ENCODE results near the gene GPN1.
A peak's percentile ranks its signal among the peaks of the same experiment; 100 is the strongest.
"Not testable (repeated sequence)": the region's sequence is repeated elsewhere in the genome, so short reads cannot be mapped to it uniquely, and the experiment has no call there.

Gene GPN1

GRCh38 chr2:27664154-27664574 lies 35.3 kb downstream of the GPN1 start:
- Histone ChIP-seq H3K4me1 (ENCODE audit: insufficient read depth, low read length) (peaks cover 20% of the 10 kb centered on the region), H3K36me3 (ENCODE audit: insufficient read depth, low read length) (peaks cover 46% of the 10 kb centered on the region), H3K9me3 (ENCODE audit: low read length) (no peaks in the 10 kb centered on the region), H3K27me3 (ENCODE audit: insufficient read depth, low read length) (no peaks in the 10 kb centered on the region), H2AFZ (ENCODE audit: low read depth, low read length) (peak overlapping the region; percentile 76), H3K4me3 (ENCODE audit: low read length) (peak overlapping the region; percentile 62)

- H3K9me3 ChIP-seq (ENCODE audit: low read length), result no peaks in the 10 kb centered on the region
- peaks cover 43% of the 10 kb centered on the region for H3K36me3 ChIP-seq (ENCODE audit: insufficient read depth, low read length)
Measured at GRCh38 chr2:27664622-27665363, 35.9 kb downstream of the GPN1 start.

GRCh38 chr2:27667446-27667845 lies 38.6 kb downstream of the GPN1 start:
- H3K9me3 ChIP-seq (ENCODE audit: low read length), result no peaks in the 10 kb centered on the region
- H2AFZ ChIP-seq (ENCODE audit: low read depth, low read length), result no peak overlapping the region
- H3K27me3 ChIP-seq (ENCODE audit: insufficient read depth, low read length), result no peaks in the 10 kb centered on the region
- no peak overlapping the region for H3K4me3 ChIP-seq (ENCODE audit: low read length)
- peaks cover 37% of the 10 kb centered on the region for H3K36me3 ChIP-seq (ENCODE audit: insufficient read depth, low read length)
- H3K4me1 ChIP-seq (ENCODE audit: insufficient read depth, low read length), result peaks cover 14% of the 10 kb centered on the region

More at GRCh38 chr2:27664622-27665363, 35.9 kb downstream of the GPN1 start:
- H3K27me3 ChIP-seq (ENCODE audit: insufficient read depth, low read length), result no peaks in the 10 kb centered on the region
- peaks cover 20% of the 10 kb centered on the region for H3K4me1 ChIP-seq (ENCODE audit: insufficient read depth, low read length)
- H2AFZ ChIP-seq (ENCODE audit: low read depth, low read length), result no peak overlapping the region
- peak overlapping the region; percentile 62 for H3K4me3 ChIP-seq (ENCODE audit: low read length)

GRCh38 chr2:27671235-27671634 lies 42.4 kb downstream of the GPN1 start:
- H3K4me3 ChIP-seq (ENCODE audit: low read length), result no peak overlapping the region
- H3K4me1 ChIP-seq (ENCODE audit: insufficient read depth, low read length), result no peaks in the 10 kb centered on the region
- peaks cover 60% of the 10 kb centered on the region for H3K36me3 ChIP-seq (ENCODE audit: insufficient read depth, low read length)
- no peaks in the 10 kb centered on the region for H3K27me3 ChIP-seq (ENCODE audit: insufficient read depth, low read length)
- H2AFZ ChIP-seq (ENCODE audit: low read depth, low read length), result no peak overlapping the region
- no peaks in the 10 kb centered on the region for H3K9me3 ChIP-seq (ENCODE audit: low read length)

- Histone ChIP-seq H3K9me3 (ENCODE audit: low read length) (no peaks in the 10 kb centered on the region), H3K4me3 (ENCODE audit: low read length) (no peak overlapping the region), H3K27me3 (ENCODE audit: insufficient read depth, low read length) (no peaks in the 10 kb centered on the region), H3K4me1 (ENCODE audit: insufficient read depth, low read length) (no peaks in the 10 kb centered on the region), H2AFZ (ENCODE audit: low read depth, low read length) (no peak overlapping the region), H3K36me3 (ENCODE audit: insufficient read depth, low read length) (peaks cover 67% of the 10 kb centered on the region)
Measured at GRCh38 chr2:27672723-27673486, 44.1 kb downstream of the GPN1 start.

GRCh38 chr2:27680571-27680970 lies 51.7 kb downstream of the GPN1 start:
- no peaks in the 10 kb centered on the region for H3K27me3 ChIP-seq (ENCODE audit: insufficient read depth, low read length)
- H2AFZ ChIP-seq (ENCODE audit: low read depth, low read length), result no peak overlapping the region
- H3K4me1 ChIP-seq (ENCODE audit: insufficient read depth, low read length), result no peaks in the 10 kb centered on the region
- H3K4me3 ChIP-seq (ENCODE audit: low read length), result no peak overlapping the region
- H3K9me3 ChIP-seq (ENCODE audit: low read length), result no peaks in the 10 kb centered on the region
- H3K36me3 ChIP-seq (ENCODE audit: insufficient read depth, low read length), result peaks cover 54% of the 10 kb centered on the region

- Histone ChIP-seq H3K4me1 (ENCODE audit: insufficient read depth, low read length) (no peaks in the 10 kb centered on the region), H3K36me3 (ENCODE audit: insufficient read depth, low read length) (peaks cover 52% of the 10 kb centered on the region), H3K27me3 (ENCODE audit: insufficient read depth, low read length) (no peaks in the 10 kb centered on the region), H3K4me3 (ENCODE audit: low read length) (no peak overlapping the region), H3K9me3 (ENCODE audit: low read length) (no peaks in the 10 kb centered on the region), H2AFZ (ENCODE audit: low read depth, low read length) (no peak overlapping the region)
Measured at GRCh38 chr2:27681841-27682240, 53.0 kb downstream of the GPN1 start.

- H3K4me3 ChIP-seq (ENCODE audit: low read length); H3K27me3 ChIP-seq (ENCODE audit: insufficient read depth, low read length); H3K9me3 ChIP-seq (ENCODE audit: low read length); H2AFZ ChIP-seq (ENCODE audit: low read depth, low read length); H3K4me1 ChIP-seq (ENCODE audit: insufficient read depth, low read length): not testable (repeated sequence)
- peaks cover 51% of the 10 kb centered on the region for H3K36me3 ChIP-seq (ENCODE audit: insufficient read depth, low read length)
Measured at GRCh38 chr2:27682334-27682771, 53.5 kb downstream of the GPN1 start.

- Histone ChIP-seq H3K4me1 (ENCODE audit: insufficient read depth, low read length) (no peaks in the 10 kb centered on the region), H3K4me3 (ENCODE audit: low read length) (no peak overlapping the region), H3K9me3 (ENCODE audit: low read length) (no peaks in the 10 kb centered on the region), H2AFZ (ENCODE audit: low read depth, low read length) (no peak overlapping the region), H3K27me3 (ENCODE audit: insufficient read depth, low read length) (no peaks in the 10 kb centered on the region), H3K36me3 (ENCODE audit: insufficient read depth, low read length) (peaks cover 47% of the 10 kb centered on the region)
Measured at GRCh38 chr2:27683390-27684071, 54.7 kb downstream of the GPN1 start.

- H3K4me3 ChIP-seq (ENCODE audit: low read length); H3K9me3 ChIP-seq (ENCODE audit: low read length); H2AFZ ChIP-seq (ENCODE audit: low read depth, low read length); H3K4me1 ChIP-seq (ENCODE audit: insufficient read depth, low read length); H3K27me3 ChIP-seq (ENCODE audit: insufficient read depth, low read length): not testable (repeated sequence)
- H3K36me3 ChIP-seq (ENCODE audit: insufficient read depth, low read length), result peaks cover 53% of the 10 kb centered on the region
Measured at GRCh38 chr2:27685006-27685405, 56.2 kb downstream of the GPN1 start.

GRCh38 chr2:27685577-27685976 lies 56.7 kb downstream of the GPN1 start:
- Histone ChIP-seq H2AFZ (ENCODE audit: low read depth, low read length) (no peak overlapping the region), H3K9me3 (ENCODE audit: low read length) (no peaks in the 10 kb centered on the region), H3K4me3 (ENCODE audit: low read length) (no peak overlapping the region), H3K27me3 (ENCODE audit: insufficient read depth, low read length) (no peaks in the 10 kb centered on the region), H3K36me3 (ENCODE audit: insufficient read depth, low read length) (peaks cover 53% of the 10 kb centered on the region), H3K4me1 (ENCODE audit: insufficient read depth, low read length) (no peaks in the 10 kb centered on the region)

- Histone ChIP-seq H3K4me1 (ENCODE audit: insufficient read depth, low read length) (no peaks in the 10 kb centered on the region), H3K27me3 (ENCODE audit: insufficient read depth, low read length) (no peaks in the 10 kb centered on the region), H2AFZ (ENCODE audit: low read depth, low read length) (no peak overlapping the region), H3K36me3 (ENCODE audit: insufficient read depth, low read length) (peaks cover 46% of the 10 kb centered on the region), H3K9me3 (ENCODE audit: low read length) (no peaks in the 10 kb centered on the region), H3K4me3 (ENCODE audit: low read length) (no peak overlapping the region)
Measured at GRCh38 chr2:27687232-27687631, 58.4 kb downstream of the GPN1 start.

GRCh38 chr2:27689424-27689823 lies 60.6 kb downstream of the GPN1 start:
- Histone ChIP-seq H3K27me3 (ENCODE audit: insufficient read depth, low read length) (no peaks in the 10 kb centered on the region), H2AFZ (ENCODE audit: low read depth, low read length) (no peak overlapping the region), H3K9me3 (ENCODE audit: low read length) (no peaks in the 10 kb centered on the region), H3K36me3 (ENCODE audit: insufficient read depth, low read length) (peaks cover 48% of the 10 kb centered on the region), H3K4me1 (ENCODE audit: insufficient read depth, low read length) (no peaks in the 10 kb centered on the region), H3K4me3 (ENCODE audit: low read length) (no peak overlapping the region)
